Lower leg skin (tissue), 4 donors: ENCODE measurements around the gene SLC34A1. TPM values are rescaled to one million over a fixed set of nuclear protein-coding genes. Genes with fewer than 3 reads are reported as not detected.

Source experiments
- DNase-seq, 2 donors: peaks; one replicate each; pipeline ENCODE4 v3.0.0-alpha.2; 2019; ENCODE audit warnings: low spot score in 2 of 2
- H3K4me3 ChIP-seq: fragments of 200-600 bp; sonication (generic); 2 replicates; pipeline ENCODE4 v1.5.1; 2017; ENCODE audit warnings: mild to moderate bottlenecking, low read depth; ENCODE audit not compliant: poor library complexity, severe bottlenecking
- POLR2A ChIP-seq, 2 donors: fragments of 450-650 bp; IDR thresholded peaks; one replicate each; pipeline ENCODE4 v1.6.1; 2016 to 2017; ENCODE audit warnings: antibody characterized with exemption in 2 of 2, mild to moderate bottlenecking in 1 of 2, moderate library complexity in 1 of 2
- WGBS, 2 donors: methylation state at CpG; one replicate each; pipeline ENCODE4 v1.1.5; 2018; 5-methylcytosine and 5-hydroxymethylcytosine counted together
- intact Hi-C: fragments of 100-400 bp; cut with DNase I; formaldehyde crosslinking; loops from one replicate; pipeline ENCODE4 v1.15.0; 2023; ENCODE audit warnings: low total_unique reads
- total RNA-seq, 4 donors: library from RNA; depleted of rRNA; stranded (reverse); fragments of >200 nt; gene quantifications; one replicate each; pipeline ENCODE4 v1.1.0, GENCODE V29; 2016
- TF ChIP-seq, protein P1 (sequence below), 3 donors: fragments of 450-650 bp; IDR thresholded peaks; one replicate each; pipeline ENCODE4 v1.5.1; 2016; ENCODE audit warnings: antibody characterized with exemption in 3 of 3, mild to moderate bottlenecking in 3 of 3, moderate library complexity in 2 of 3

Gene SLC34A1
- total RNA-seq, 4 donors from 2014 or later: 0.12 to 0.39 TPM; not detected in 2

DNA sequence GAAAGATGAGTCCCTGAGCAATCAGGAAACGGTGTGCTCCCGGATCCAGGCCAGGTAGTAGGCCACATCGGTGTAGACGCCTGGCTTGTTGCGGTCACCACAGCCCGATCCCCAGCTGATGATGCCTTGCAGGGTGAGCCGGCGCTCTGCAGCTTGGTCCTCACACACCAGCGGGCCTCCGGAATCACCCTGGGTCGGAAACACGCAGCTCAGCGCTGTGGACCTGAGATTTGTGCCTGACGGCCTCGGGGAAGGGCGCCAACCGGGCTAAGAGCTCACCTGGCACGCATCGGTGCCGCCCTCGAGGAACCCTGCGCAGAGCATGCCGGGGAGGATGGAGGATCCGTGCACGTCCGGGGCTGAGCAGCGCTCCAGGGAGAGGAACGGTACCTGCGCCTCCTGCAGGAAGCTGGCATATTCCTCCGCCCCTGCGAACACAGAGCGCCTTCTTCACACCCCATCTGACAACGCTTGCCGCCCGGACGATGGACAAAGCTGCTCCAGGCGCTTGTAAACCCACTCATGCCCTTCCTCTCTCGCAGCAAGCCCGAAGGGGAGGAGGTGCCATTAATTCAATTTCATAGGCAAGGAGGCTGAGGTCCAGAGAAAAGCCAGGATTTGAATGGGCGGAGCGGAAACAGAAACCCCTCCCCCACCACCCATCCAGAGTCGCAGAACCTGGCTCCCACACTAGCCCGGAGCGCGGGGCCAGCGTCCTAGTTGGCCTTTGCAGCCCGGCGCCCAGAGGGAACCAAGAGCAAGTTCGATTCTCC, 18.2 kb downstream of the SLC34A1 start:
- WGBS, 2 donors: 5 to 7% methylated on average over 27 to 40 of the region's 49 CpGs
- DNase-seq: peak; percentile 56 to 92
- intact Hi-C loops: loop anchor here (5.0 kb wide), 1 partner anchor 100 kb away; no protein-coding TSS in a partner anchor
- TF ChIP-seq, protein P1, sequence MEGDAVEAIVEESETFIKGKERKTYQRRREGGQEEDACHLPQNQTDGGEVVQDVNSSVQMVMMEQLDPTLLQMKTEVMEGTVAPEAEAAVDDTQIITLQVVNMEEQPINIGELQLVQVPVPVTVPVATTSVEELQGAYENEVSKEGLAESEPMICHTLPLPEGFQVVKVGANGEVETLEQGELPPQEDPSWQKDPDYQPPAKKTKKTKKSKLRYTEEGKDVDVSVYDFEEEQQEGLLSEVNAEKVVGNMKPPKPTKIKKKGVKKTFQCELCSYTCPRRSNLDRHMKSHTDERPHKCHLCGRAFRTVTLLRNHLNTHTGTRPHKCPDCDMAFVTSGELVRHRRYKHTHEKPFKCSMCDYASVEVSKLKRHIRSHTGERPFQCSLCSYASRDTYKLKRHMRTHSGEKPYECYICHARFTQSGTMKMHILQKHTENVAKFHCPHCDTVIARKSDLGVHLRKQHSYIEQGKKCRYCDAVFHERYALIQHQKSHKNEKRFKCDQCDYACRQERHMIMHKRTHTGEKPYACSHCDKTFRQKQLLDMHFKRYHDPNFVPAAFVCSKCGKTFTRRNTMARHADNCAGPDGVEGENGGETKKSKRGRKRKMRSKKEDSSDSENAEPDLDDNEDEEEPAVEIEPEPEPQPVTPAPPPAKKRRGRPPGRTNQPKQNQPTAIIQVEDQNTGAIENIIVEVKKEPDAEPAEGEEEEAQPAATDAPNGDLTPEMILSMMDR (IDR thresholded peaks at IDR 0.05): no peak
- TF ChIP-seq POLR2A (IDR thresholded peaks at IDR 0.05): no peak
- no peak overlapping the region for H3K4me3 ChIP-seq

GRCh38 chr5:177403102-177403791, 19.0 kb downstream of the SLC34A1 start:
- 2 to 4% methylated on average over 18 of the region's 61 CpGs for WGBS, 2 donors
- intact Hi-C loops: loop anchor here (5.0 kb wide), 1 partner anchor 99 kb away; no protein-coding TSS in a partner anchor
- TF ChIP-seq POLR2A (IDR thresholded peaks at IDR 0.05): no peak
- TF ChIP-seq, protein P1 (IDR thresholded peaks at IDR 0.05): no peak
- no peak overlapping the region for H3K4me3 ChIP-seq
- DNase-seq: peak in 1 of 2 donors; percentile 88

DNA sequence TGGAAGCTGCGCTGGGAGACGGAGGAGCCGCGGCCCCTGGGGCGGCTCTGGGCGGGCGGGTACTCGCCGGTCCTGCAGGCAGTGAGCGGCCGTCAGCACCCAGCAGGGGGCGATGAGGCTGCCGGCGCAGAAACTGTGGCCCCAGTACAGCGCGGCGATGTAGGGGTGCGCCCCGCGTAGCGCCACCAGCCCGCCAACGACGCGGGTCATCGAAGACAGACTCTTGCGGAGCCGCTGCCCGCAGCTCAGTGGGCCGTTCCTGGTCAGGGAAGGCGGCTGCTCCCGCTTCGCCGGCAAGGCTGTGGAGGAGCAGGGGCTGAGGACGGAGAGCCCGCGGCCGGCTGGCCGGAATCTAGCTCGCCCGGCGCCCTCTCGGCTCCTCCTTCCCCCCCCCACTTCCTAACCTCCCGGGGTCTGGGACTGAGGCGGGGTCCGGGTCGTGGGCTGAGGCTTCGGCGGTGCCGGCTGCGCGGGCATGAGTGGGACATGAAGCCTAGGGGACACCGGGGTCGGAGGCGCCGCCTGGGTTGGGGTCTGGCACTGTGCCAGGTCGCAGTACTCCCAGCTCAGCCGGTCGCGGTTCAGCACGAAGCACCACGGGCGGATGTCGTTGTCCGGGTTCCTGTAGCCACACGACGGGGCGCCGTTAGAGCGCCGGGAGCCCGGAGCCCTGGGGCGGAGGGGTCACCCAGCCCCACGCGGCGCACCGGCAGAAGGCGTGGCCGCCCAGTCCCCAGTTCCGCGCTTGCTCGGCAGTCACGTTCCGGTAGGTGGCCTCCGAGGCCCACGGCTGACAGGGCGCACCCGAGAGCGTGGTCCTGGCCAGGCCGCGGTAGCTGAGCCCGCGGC, 19.8 kb downstream of the SLC34A1 start:
- intact Hi-C loops: loop anchor here (2.0 to 5.0 kb wide), 2 partner anchors 51 to 98 kb away; no protein-coding TSS in a partner anchor
- peak; percentile 75 to 96 for DNase-seq
- WGBS, 2 donors: 0 to 1% methylated on average over 14 to 67 of the region's 93 CpGs
- no peak for TF ChIP-seq POLR2A (IDR thresholded peaks at IDR 0.05)
- TF ChIP-seq, protein P1 (IDR thresholded peaks at IDR 0.05): peak in 1 of 3 donors; percentile 65
- peak overlapping the region; percentile 39 for H3K4me3 ChIP-seq

GRCh38 chr5:177404641-177405179, 20.5 kb downstream of the SLC34A1 start:
- 29 to 37% methylated on average over 7 to 16 of the region's 16 CpGs for WGBS, 2 donors
- intact Hi-C loops: loop anchor here (2.0 to 5.0 kb wide), 2 partner anchors 50 to 98 kb away; no protein-coding TSS in a partner anchor
- DNase-seq: no peak
- no peak for TF ChIP-seq POLR2A (IDR thresholded peaks at IDR 0.05)
- TF ChIP-seq, protein P1 (IDR thresholded peaks at IDR 0.05): no peak
- H3K4me3 ChIP-seq: no peak overlapping the region

DNA sequence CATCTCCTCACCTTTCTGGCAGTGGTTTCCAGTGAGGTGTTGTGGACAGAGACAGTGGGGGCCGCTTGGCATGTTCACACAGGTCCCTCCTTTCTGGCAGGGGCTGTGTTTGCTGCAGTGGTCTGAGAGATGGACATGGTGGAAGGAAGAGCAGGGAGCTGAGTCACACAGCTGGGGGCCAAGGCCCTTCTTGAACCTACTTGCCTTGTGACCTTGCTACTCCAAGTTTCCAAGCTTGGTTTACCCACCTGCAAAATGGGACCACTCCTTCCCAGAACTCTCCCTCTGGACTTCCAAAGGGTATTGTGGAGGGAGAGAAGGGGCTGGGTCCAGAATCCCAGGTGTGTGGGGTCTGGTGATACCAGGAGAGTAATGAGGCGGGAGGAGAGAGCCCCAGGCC, 21.1 kb downstream of the SLC34A1 start:
- no peak overlapping the region for H3K4me3 ChIP-seq
- no peak for DNase-seq
- WGBS, 2 donors: 95 to 100% methylated on average over 1 to 2 of the region's 2 CpGs
- intact Hi-C loops: loop anchor here (2.0 kb wide), 1 partner anchor 49 kb away; no protein-coding TSS in a partner anchor
- no peak for TF ChIP-seq POLR2A (IDR thresholded peaks at IDR 0.05)
- TF ChIP-seq, protein P1 (IDR thresholded peaks at IDR 0.05): no peak
